HG02642 (cell line): ENCODE results near the gene STXBP1.

Experiments
- ATAC-seq: cut with Tn5 transposase; IDR thresholded peaks from one replicate; pipeline ENCODE4 v1.9.1; 2021; ENCODE audit warnings: mild to moderate bottlenecking; ENCODE audit not compliant: unreplicated experiment, poor library complexity

Gene STXBP1

DNA sequence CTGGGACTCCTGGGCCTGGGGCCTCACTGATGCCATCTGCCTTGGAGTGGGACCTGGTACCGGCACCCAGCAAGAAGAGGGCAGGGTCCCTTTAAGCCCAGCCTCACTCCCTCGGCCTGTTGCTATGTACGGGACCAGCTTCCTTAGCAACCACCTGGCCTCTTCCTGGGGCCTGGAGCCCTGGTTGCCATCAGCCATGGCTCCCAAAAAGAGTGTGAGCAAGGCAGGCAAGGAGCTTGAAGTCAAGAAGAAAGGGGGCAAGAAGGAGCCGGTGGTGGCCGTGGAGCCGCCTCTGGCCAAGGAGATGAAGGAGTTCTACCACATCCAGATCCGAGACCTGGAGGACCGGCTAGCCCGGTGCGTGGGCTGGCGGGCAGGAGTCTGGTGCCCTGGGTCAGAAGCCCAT lies 94.8 kb downstream of the STXBP1 start, which contains the start of gene CFAP157:
CFAP157 (plus strand) TSS at position 153 of the 406 bp plus-strand sequence; CDS start at position 197, 44 bp downstream.
- ATAC-seq, result no peak

GRCh38 chr9:127707766-127708165 lies 95.7 kb downstream of the STXBP1 start:
- ATAC-seq, result no peak

GRCh38 chr9:127708952-127709587 lies 97.0 kb downstream of the STXBP1 start:
- ATAC-seq, result no peak

- no peak for ATAC-seq
Measured at GRCh38 chr9:127710204-127710783, 98.2 kb downstream of the STXBP1 start.

DNA sequence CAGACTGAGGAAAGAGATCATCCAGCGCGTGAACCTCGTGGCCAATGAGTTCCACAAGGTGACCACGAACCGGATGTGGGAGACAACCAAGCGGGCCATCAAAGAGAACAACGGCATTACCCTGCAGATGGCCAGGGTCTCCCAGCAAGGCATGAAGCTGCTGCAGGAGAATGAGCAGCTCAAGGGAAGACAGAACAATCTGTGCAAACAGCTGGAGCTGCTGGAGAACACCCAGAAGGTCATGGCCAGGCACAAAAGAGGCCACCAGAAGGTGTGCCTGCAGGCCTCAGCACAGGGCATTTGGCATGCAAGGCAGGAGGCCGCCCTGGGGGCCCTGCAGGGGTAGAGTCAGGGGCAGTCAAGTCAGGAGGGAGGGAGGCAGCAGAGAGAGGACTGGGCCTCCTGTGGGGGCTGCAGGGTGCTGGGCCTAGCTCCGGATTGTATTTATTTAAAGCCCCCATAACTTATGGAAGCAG lies 99.2 kb downstream of the STXBP1 start:
- ATAC-seq, result no peak

- no peak for ATAC-seq
Measured at GRCh38 chr9:127711831-127712274, 99.8 kb downstream of the STXBP1 start.

GRCh38 chr9:127712371-127712770 lies 100.3 kb downstream of the STXBP1 start:
- ATAC-seq, result no peak

DNA sequence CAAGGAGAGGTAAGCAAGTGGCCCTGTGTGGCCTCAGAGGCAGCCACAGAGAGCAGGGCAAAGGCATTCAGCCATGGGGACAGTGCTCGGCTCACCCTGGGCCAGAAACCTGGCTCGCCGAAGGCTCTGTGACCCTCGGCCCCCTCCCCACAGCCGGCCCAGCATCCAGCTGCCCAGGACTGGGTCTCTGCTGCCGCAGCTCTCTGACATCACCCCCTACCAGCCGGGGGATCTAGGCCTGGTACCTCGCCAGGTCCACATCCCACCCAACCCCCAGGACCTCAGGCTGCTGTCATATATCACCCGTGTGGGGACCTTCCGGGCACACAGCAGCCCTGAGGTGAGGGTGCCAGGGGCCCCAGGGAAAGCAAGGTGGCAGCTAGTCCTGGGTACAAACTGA lies 100.8 kb downstream of the STXBP1 start:
- ATAC-seq, result no peak

GRCh38 chr9:127714020-127714750 lies 102.1 kb downstream of the STXBP1 start:
- no peak for ATAC-seq

DNA sequence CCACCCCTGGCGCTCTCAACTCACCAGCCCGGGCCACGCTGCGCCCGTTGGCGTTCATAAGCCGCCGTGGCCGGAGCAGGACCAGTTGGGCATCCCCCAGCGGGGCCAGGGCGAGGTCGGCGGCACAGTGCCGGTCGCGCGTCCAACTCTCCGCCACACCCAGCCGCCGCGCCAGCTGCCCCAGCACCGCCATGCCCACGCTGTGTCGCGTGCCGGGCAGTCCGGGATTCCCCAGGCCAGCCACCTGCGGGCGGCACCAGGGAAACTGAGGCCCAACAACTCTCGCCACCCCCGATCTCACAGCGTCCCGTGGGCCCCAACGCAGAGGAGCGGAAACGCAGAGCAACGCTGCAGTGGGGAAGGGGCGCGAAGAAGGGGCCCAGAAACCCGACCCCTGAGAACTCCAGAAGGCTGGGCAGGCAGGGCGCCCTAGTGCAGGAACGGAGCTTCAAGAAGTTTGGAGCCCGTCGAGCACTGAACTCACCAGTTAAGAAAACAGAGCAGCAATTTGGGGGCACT lies 102.9 kb downstream of the STXBP1 start:
- peak; percentile 4 for ATAC-seq

DNA sequence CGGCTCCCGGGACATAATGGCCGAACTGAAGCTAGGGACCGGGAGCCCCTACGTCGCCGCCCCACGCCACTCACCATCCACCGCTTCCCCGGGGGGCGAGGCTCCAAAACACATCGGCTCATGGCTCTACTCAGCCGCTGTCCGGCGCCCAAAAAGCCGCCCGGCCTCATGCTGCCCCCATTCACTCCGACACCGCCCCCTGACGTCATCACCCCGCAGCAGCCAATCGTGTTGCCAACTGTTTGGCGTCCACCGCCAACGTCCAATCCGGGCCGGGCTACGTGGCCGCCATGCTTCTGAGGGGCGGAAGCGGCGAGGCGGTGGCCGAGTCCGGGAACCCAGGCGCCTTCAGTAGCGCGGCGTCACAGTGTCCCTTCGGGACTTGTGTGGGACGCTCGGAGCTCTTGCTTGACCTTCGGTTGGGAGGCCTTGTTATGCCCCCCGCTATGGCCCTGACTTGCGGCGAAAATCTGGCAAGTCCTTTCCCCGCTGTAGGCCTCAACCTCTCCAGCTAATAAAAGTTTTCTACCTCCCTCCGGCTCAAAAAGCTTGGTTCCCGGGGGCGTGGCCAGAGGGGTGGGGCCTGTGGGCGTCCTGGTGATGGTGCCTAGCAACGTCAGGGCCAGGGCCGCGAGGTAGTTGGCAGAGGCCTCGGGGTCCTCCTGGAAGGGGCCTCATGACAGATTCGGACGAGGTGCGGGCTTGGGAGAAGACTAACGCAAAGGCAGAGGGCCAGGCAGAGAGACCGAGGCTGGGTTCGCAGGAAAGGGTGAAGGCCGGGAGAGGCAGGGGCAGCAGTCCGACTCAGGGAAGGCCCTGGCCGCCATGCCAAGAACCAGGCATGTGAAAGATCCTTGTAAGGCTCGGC lies 103.6 kb downstream of the STXBP1 start, which contains the start of the genes PTRH1 and TTC16:
PTRH1 (minus strand) TSS at position 194 of the 868 bp plus-strand sequence; CDS start at position 170, 24 bp downstream.
TTC16 (plus strand) TSS at position 610 of the 868 bp plus-strand sequence; CDS start at position 677, 67 bp downstream.
- peak; percentile 90 for ATAC-seq

GRCh38 chr9:127716412-127716811 lies 104.3 kb downstream of the STXBP1 start:
- no peak for ATAC-seq

GRCh38 chr9:127717766-127718165 lies 105.7 kb downstream of the STXBP1 start:
- no peak for ATAC-seq

DNA sequence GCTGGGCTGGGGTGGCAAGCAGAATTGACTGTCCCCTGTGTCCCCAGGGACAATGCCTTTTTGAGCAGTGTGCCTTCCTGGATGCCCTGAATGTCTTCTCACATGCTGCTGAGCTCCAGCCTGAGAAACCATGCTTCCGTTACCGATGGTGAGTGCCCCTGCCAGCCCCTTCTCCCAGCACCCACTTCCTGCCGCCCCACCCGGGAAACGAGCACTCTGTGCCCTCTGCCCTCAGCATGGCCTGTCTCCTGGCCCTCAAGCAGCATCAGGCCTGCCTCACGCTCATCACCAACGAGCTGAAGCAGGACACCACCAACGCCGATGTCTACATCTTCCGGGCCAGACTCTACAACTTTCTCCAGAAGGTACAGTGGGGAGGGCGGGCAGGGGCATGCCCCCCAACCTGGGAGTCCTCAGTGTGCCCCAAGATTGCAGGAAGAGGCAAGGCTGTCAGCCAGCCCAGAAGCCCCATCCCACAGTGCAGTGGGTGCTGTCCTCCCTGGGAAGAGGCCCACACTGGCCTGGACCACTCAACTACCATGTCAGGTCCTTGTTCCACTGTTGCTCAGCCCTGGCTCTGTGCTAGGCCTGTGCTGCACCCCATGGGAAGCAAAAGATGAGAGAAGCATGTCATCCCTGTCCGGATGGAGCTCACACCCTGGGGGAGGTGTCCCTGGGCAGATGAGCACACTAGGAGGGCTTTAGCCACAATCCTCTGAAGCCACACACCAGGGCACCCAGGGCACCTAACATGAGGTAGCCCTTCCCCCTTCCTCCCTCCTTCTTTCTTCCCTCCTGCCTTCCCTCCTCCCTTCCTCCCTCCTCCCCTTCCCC lies 108.2 kb downstream of the STXBP1 start:
- ATAC-seq, result no peak

GRCh38 chr9:127720865-127721227 lies 108.8 kb downstream of the STXBP1 start:
- ATAC-seq, result no peak

DNA sequence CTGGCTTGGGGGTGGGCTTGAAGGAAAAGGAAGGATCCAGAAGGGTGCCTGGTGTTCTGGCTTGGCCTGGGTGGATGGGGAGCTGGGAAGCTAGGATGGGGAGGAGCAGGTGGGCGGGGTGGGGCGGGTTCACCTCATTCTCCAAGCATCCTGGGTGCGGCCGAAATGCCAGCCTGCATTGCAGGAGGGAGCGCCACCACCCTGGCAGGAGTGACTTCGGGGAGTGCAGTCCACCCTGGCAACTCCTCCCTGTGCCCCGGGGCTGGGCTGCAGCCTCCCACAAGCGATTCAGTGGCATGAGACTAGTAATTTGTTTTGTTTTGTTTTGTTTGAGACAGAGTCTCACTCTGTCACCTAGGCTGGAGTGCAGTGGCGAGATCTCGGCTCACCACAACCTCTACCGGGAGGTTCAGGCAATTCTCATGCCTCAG lies 109.3 kb downstream of the STXBP1 start:
- no peak for ATAC-seq

- no peak for ATAC-seq
Measured at GRCh38 chr9:127722055-127722745, 110.1 kb downstream of the STXBP1 start.

DNA sequence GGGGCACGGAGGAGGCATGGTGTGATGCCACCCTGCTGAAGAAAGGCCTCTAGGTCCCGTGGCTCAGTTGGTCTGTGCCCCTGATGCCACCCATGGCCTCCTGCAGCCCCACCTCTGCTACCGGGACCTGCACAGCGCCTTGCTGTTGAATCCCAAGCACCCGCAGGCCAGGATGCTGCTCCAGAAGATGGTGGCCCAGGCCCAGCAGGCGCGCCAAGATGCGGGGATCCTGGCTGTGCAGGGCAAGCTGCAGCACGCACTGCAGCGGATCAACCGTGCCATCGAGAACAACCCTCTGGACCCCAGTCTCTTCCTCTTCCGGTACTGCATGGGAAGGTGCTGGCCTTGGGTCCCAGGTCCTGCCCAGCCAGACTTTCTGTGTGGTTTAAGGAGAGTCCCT lies 110.9 kb downstream of the STXBP1 start:
- no peak for ATAC-seq
